Measurements from ENCODE around the gene NCAPH2. TPM values are rescaled to one million over a fixed set of nuclear protein-coding genes. Genes with fewer than 3 reads are reported as not detected.

Gene NCAPH2
- total and polyA plus RNA-seq, 7 donors = 19.2 to 26.3 (median 22.0) TPM

- WGBS, 3 donors = 80 to 84% (median 81%) methylated on average over 29 to 31 of the region's 31 CpGs
- no peaks in the 10 kb centered on the region for H3K36me3 ChIP-seq (ENCODE audit: insufficient read depth in 1 of 2, low read depth in 1 of 2)
- no peak for TF ChIP-seq CTCF (IDR thresholded peaks at IDR 0.05)
- ATAC-seq = no peak
- intact Hi-C loops (cut with DNase I) = no loop called here
- H3K27me3 ChIP-seq (ENCODE audit: insufficient read depth in 3 of 3, low read length in 2 of 3) = peaks cover 0 to 65% (median 22%) of the 10 kb centered on the region in 3 donors
- DNase-seq = no peak
- no peak overlapping the region for H3K4me3 ChIP-seq
- peaks cover 4% of the 10 kb centered on the region for H3K4me1 ChIP-seq
- no peak overlapping the region for H3K27ac ChIP-seq
- no peaks in the 10 kb centered on the region for H3K9me3 ChIP-seq
These were observed 23.8 kb upstream of the NCAPH2 start for GRCh38 chr22:50483977-50484853.

- ATAC-seq = no peak
These were observed 22.5 kb upstream of the NCAPH2 start for GRCh38 chr22:50485221-50486131.

GRCh38 chr22:50486561-50487289 is 21.3 kb upstream of the NCAPH2 start, which contains the start of gene MIOX:
Gene MIOX (plus strand): TSS chr22:50486859. CDS start chr22:50486898, 39 bp downstream.
- WGBS, 3 donors = 68 to 71% (median 69%) methylated on average over 23 of the region's 23 CpGs

More at GRCh38 chr22:50485221-50486131, 22.5 kb upstream of the NCAPH2 start:
- intact Hi-C loops (cut with DNase I) = no loop called here
- TF ChIP-seq CTCF (IDR thresholded peaks at IDR 0.05) = no peak
- 54 to 64% (median 55%) methylated on average over 29 of the region's 29 CpGs for WGBS, 3 donors
- no peak overlapping the region for H3K4me3 ChIP-seq
- no peaks in the 10 kb centered on the region for H3K9me3 ChIP-seq
- DNase-seq = no peak
- H3K27ac ChIP-seq = no peak overlapping the region
- peaks cover 4% of the 10 kb centered on the region for H3K4me1 ChIP-seq
- H3K27me3 ChIP-seq (ENCODE audit: insufficient read depth in 3 of 3, low read length in 2 of 3) = peaks cover 0 to 52% (median 19%) of the 10 kb centered on the region in 3 donors
- H3K36me3 ChIP-seq (ENCODE audit: insufficient read depth in 1 of 2, low read depth in 1 of 2) = no peaks in the 10 kb centered on the region

More at GRCh38 chr22:50486561-50487289, 21.3 kb upstream of the NCAPH2 start, which contains the start of gene MIOX:
- H3K4me1 ChIP-seq = no peaks in the 10 kb centered on the region
- H3K4me3 ChIP-seq = no peak within 1 kb of the TSS
- H3K36me3 ChIP-seq (ENCODE audit: insufficient read depth in 1 of 2, low read depth in 1 of 2) = no peaks in the 10 kb centered on the region
- no peak for DNase-seq
- no peak for ATAC-seq
- TF ChIP-seq CTCF (IDR thresholded peaks at IDR 0.05) = no peak
- H3K9me3 ChIP-seq = no peaks in the 10 kb centered on the region
- intact Hi-C loops (cut with DNase I) = no loop called here
- H3K27ac ChIP-seq = no peak within 1 kb of the TSS
- H3K27me3 ChIP-seq (ENCODE audit: insufficient read depth in 3 of 3, low read length in 2 of 3) = peaks cover 0 to 40% (median 10%) of the 10 kb centered on the region in 3 donors

All from psoas muscle (tissue), 8 donors.